GM18505 (cell line): ENCODE data around the gene CELF1.

Source experiments
- ATAC-seq: cut with Tn5 transposase; IDR thresholded peaks from one replicate; pipeline ENCODE4 v1.9.1; 2021; ENCODE audit not compliant: unreplicated experiment
- POLR2A ChIP-seq: IDR thresholded peaks from 4 replicates; pipeline ENCODE4 v1.6.1; 2011; ENCODE audit warnings: borderline replicate concordance; ENCODE audit not compliant: insufficient read depth, insufficient read length; ENCODE audit errors: extremely low read depth

CELF1 gene

GRCh38 chr11:47523490-47524225 is 29.3 kb downstream of the CELF1 start:
- ATAC-seq, result no peak
- TF ChIP-seq POLR2A, result no peak

- no peak for ATAC-seq
- TF ChIP-seq POLR2A, result no peak
Measured at GRCh38 chr11:47518212-47518964, 34.5 kb downstream of the CELF1 start.

- no peak for TF ChIP-seq POLR2A
- ATAC-seq, result no peak
Measured at GRCh38 chr11:47516984-47517853, 35.7 kb downstream of the CELF1 start.

- TF ChIP-seq POLR2A, result no peak
- no peak for ATAC-seq
Measured at GRCh38 chr11:47516155-47516554, 36.8 kb downstream of the CELF1 start.

- TF ChIP-seq POLR2A, result no peak
- no peak for ATAC-seq
Measured at GRCh38 chr11:47514825-47515647, 37.9 kb downstream of the CELF1 start.

- TF ChIP-seq POLR2A, result no peak
- ATAC-seq, result no peak
Measured at GRCh38 chr11:47512701-47513100, 40.2 kb downstream of the CELF1 start.

- ATAC-seq, result no peak
- TF ChIP-seq POLR2A, result no peak
Measured at GRCh38 chr11:47511917-47512316, 41.0 kb downstream of the CELF1 start.

GRCh38 chr11:47510209-47510608 is 42.7 kb downstream of the CELF1 start:
- ATAC-seq, result no peak
- TF ChIP-seq POLR2A, result no peak

- no peak for TF ChIP-seq POLR2A
- no peak for ATAC-seq
Measured at GRCh38 chr11:47509077-47509536, 43.8 kb downstream of the CELF1 start.

- no peak for ATAC-seq
- TF ChIP-seq POLR2A, result no peak
Measured at GRCh38 chr11:47508240-47508957, 44.5 kb downstream of the CELF1 start.

GRCh38 chr11:47507563-47508239 is 45.2 kb downstream of the CELF1 start:
- TF ChIP-seq POLR2A, result no peak
- no peak for ATAC-seq

GRCh38 chr11:47506795-47507562 is 46.0 kb downstream of the CELF1 start:
- ATAC-seq, result no peak
- TF ChIP-seq POLR2A, result no peak
